GM21737 (cell line): ENCODE data around the gene GKN2.
"Not testable (repeated sequence)": the region's sequence is repeated elsewhere in the genome, so short reads cannot be mapped to it uniquely, and the experiment has no call there.

ENCODE experiments used
- ATAC-seq: cut with Tn5 transposase; IDR thresholded peaks from one replicate; pipeline ENCODE4 v1.9.1; 2021; ENCODE audit warnings: mild to moderate bottlenecking, moderate library complexity; ENCODE audit not compliant: unreplicated experiment

The GKN2 gene

DNA sequence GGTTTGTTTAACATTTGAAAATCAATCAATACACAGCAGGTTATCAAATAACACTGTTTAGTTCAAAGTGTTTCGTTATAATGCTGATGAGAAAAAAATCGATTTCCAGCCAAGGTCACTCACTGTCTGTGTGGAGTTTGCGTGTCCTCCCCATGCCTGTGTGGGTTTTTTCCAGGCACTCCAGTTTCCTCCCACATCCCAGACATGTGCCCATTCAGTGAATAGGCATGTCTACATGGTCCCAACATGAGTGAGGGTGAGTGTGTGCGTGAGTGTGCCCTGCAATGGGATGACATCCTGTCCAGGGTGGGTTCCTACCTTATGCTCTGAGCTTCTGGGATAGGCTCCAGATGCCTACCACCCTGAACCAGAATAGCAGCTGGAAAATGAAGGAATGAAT, 8.7 kb upstream of the GKN2 start:
- ATAC-seq = no peak

GRCh38 chr2:68959001-68959400, 6.3 kb upstream of the GKN2 start:
- no peak for ATAC-seq

DNA sequence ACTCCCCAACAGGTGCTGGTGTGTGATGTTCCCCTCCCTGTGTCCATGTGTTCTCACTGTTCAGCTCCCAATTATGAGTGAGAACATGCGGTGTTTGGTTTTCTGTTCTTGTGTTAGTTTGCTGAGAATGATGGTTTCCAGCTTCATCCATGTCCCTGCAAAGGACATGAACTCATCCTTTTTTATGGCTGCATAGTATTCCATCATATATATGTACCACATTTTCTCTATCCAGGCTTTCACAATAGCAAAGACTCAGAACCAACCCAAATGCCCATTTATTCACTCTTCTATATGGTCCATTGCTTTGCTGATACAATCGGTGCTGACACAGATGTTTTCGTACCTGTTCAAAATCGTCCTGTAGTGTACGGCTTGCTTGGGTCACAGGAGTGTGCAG, 2.7 kb upstream of the GKN2 start:
- ATAC-seq = not testable (repeated sequence)

DNA sequence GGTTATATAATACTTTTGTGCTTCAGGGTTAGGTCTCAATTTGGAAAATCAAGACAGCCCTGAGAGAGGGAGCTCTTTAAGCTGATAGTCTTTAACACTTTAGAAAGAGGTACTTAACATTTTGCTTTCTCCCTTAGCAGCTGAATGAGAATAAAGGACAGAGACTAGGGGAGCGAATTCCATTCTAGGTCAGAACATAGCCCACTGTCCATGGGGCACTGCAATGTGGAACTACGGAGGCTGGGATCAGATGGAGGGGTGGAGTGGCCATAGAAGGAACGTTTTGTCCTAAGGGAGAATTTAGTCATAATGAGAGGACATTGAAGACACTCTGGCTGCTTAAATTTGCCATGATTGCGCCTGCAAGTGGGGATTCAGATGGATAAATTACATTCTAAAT, 794 bp downstream of the GKN2 start:
- no peak for ATAC-seq

DNA sequence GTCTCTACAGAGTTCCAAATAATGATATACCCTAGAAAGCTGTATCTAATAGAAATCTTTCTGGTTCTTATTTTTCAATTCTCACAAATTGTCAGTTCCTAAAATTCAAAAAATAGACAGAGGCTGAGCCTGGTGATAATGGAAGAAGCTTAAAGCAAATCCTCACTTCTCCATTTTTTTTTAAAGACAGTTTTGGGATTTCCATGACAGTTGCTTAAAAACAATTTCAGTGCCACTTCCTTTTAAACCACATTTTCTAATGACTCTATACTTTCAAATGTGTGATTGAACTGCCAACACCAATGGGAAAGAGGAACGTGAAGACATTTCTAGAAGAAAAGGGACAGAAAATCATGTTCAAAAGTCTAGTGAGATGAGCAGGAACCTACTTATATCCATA, 4.0 kb downstream of the GKN2 start:
- ATAC-seq = no peak

GRCh38 chr2:68946117-68946516, 6.6 kb downstream of the GKN2 start:
- ATAC-seq = no peak

GRCh38 chr2:68943581-68944568, 8.8 kb downstream of the GKN2 start:
- ATAC-seq = no peak

GRCh38 chr2:68942827-68943226, 9.9 kb downstream of the GKN2 start:
- ATAC-seq = no peak

GRCh38 chr2:68940369-68940768, 12.3 kb downstream of the GKN2 start:
- no peak for ATAC-seq

DNA sequence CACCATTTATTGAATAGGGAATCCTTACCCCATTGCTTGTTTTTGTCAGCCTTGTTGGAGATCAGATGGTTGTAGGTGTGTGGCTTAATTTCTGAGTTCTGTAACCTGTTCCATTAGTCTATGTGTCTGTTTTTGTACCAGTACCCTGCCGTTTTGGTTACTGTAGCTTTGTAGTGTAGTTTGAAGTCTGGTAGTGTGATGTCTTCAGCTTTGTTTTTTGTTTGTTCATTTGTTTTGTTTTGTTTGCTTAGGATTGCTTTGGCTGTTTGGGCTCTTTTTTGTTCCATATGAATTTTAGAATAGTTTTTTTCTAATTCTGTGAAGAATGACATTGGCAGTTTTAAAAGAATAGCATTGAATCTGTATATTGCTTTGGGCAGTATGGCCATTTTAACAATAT, 12.7 kb downstream of the GKN2 start:
- no peak for ATAC-seq

- no peak for ATAC-seq
Observed at GRCh38 chr2:68938938-68939337, 13.8 kb downstream of the GKN2 start.

DNA sequence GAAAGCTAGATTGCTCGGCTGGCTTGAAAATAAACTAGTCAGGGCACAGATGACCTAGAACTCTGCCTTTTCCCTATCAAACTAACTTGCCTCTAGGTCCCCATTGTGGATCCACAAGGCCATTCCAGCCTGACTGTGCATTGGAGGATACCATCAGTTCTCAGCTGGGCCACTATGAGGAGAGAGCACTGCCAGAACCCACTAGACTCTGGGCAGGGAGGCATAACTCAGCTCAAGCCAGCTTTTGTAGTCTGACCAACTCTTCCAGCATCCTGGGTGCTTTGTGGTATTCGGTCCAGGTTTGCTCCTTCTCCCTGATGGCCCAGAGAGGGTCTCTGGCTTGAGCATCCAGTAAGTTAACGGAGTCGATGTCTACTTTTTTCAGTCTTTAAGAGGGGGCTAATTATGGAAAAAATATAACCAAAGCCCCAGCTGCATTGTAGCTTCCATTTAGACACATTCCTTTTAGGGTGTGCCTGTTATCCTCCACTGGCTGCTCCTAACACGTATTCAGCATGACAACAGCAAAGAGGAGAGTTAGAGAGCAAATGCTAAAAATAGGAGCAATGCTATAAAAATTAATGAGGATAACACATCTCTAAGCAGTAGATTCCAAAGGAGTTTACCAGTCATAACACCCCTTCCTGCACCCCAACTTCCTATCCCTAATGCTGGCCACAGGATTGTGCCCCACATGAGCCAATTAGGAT, 15.2 kb downstream of the GKN2 start:
- no peak for ATAC-seq

GRCh38 chr2:68936889-68937288, 15.8 kb downstream of the GKN2 start:
- ATAC-seq = no peak

- no peak for ATAC-seq
Observed at GRCh38 chr2:68936427-68936826, 16.3 kb downstream of the GKN2 start.

GRCh38 chr2:68935471-68935870, 17.2 kb downstream of the GKN2 start:
- no peak for ATAC-seq

- ATAC-seq = no peak
Observed at GRCh38 chr2:68934021-68934420, 18.7 kb downstream of the GKN2 start.

- ATAC-seq = no peak
Observed at GRCh38 chr2:68932402-68932801, 20.3 kb downstream of the GKN2 start.

DNA sequence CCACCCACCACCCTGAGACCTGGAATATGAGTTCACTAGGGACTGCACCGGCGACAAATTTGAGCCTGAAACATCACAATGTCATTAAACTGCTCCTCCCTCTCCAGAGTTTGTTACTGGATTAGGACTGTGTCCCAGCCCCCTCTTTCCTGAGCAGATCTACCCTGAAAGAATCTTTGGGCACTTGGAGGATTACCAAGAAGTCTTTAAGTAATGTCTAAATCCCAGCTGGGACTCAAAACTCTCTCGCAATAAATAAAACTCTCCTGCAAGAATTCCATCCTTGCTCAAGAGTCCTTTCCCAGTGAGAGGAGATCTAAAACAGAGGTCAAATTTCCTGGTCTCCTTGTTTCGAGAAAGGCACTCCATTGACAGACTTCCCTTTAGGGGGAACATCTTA, 20.9 kb downstream of the GKN2 start:
- ATAC-seq = no peak

GRCh38 chr2:68931149-68931711, 21.5 kb downstream of the GKN2 start:
- ATAC-seq = no peak

DNA sequence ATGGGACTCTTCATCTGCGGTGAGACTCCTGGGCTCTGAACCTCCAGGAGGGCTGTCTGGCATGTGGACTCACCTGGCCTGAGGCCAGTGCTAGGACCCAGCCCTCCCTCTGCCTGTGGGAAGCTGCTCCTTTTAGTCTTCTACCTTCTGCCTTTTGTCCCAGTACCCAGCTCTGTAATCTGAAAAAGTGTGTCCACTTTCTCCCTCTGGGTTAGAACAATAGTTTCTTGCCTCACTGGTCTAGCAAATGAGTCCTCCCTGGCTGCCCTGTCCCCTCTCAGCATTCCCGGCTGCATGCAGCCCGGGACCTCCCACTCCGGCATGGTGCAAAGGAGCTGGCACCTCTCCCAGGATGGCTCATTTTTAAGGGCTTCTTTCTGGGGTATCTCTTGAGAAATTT, 25.9 kb downstream of the GKN2 start:
- no peak for ATAC-seq

- no peak for ATAC-seq
Observed at GRCh38 chr2:68925295-68925896, 27.3 kb downstream of the GKN2 start.
